ENCODE data around the gene ZMYM3.

ZMYM3 gene

GRCh38 chrX:71210816-71211215 is 43.1 kb downstream of the ZMYM3 start:
- DNase-seq, result no peak

GRCh38 chrX:71199252-71200008 is 54.5 kb downstream of the ZMYM3 start:
- no peak for DNase-seq

GRCh38 chrX:71198066-71198465 is 55.9 kb downstream of the ZMYM3 start:
- DNase-seq, result no peak

DNA sequence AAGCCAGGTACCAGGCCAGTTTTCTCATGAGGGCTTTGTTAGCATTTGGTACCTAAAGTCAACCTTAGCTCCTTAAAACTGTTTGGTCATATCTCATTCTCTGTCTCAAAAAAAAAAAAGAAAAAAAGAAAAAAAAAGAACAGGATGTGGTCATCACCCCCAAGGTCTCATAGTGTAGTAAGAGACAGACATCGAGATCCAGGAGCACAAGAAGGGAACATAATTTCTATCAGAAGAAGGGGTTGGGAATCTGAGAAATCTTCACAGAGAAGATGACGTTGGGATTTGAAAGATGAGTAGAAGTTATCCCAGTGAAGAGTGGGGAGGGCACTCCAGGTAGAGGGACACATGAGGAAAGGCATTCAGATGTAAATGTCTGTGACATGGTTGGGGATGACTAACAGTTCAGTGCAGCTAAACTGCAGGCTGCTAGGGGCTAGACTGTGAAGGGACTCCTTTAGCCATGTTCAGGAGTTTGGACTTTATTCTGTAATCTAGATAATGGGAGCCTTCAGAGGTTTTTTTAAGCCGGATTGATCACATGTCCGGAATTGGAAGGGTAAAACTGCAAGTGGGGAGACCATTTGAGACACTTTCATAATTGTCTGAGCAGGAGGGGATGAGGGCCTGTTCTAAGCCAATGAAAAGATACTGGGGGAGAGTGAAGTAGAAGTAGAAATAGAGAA is 57.8 kb downstream of the ZMYM3 start:
- DNase-seq, result no peak

GRCh38 chrX:71191248-71191647 is 62.7 kb downstream of the ZMYM3 start:
- DNase-seq, result no peak
